A549 (cell line): ENCODE measurements around the gene CACNA1D. TPM values are rescaled to one million over a fixed set of nuclear protein-coding genes. Genes with fewer than 3 reads are reported as not detected.

Experiments
- ATAC-seq, 2 experiments: fragments of 200-7000 bp in 1 of 2; fragments of >200 bp in 1 of 2; cut with Nextera tagmentation in 1 of 2; cut with Tn5 transposase in 1 of 2; 3 replicates each; pipeline versions ENCODE4 v1.8.0 to v1.9.1; 2018 to 2020; ENCODE audit warnings: mild to moderate bottlenecking in 1 of 2, moderate library complexity in 1 of 2
- CTCF ChIA-PET: fragments of 300-600 bp; sonication (Branson Sonifier 250); formaldehyde crosslinking; extraction: SDS; loops from one replicate; lab custom pipeline; 2021; ENCODE audit warnings: antibody characterized with exemption, inconsistent platforms; lab: Yijun Ruan, JAX
- POLR2A ChIA-PET: fragments of 350-600 bp; formaldehyde crosslinking; extraction: SDS; loops from one replicate; lab custom pipeline; 2021; ENCODE audit warnings: antibody characterized with exemption, inconsistent platforms; lab: Yijun Ruan, JAX
- DNase-seq, 2 experiments: peaks; one replicate each; pipeline versions ENCODE4 v3.0.0 to v3.0.0-alpha.2; 2011 to 2016; ENCODE audit warnings: low read depth in 1 of 2, low spot score in 1 of 2
- FAIRE-seq: peaks from 2 replicates; lab custom pipeline; 2011; peaks lifted over from hg19 to GRCh38; lab: Jason Lieb, UNC
- H3K27ac ChIP-seq, 2 experiments: fragments of >200 bp; sonication (Bioruptor Twin); formaldehyde crosslinking; 3 replicates each; pipeline ENCODE4 v1.5.1; 2016 to 2017
- H3K4me1 ChIP-seq: fragments of >200 bp; sonication (Bioruptor Twin); formaldehyde crosslinking; 3 replicates; pipeline ENCODE4 v1.6.1; 2016
- H3K4me2 ChIP-seq: fragments of >200 bp; sonication (Bioruptor Twin); formaldehyde crosslinking; 3 replicates; pipeline ENCODE4 v1.6.1; 2016
- H3K4me3 ChIP-seq: fragments of >200 bp; sonication (Bioruptor Twin); formaldehyde crosslinking; 3 replicates; pipeline ENCODE4 v1.5.1; 2016
- H3K9me3 ChIP-seq: fragments of >200 bp; sonication (Bioruptor Twin); formaldehyde crosslinking; 3 replicates; pipeline ENCODE4 v1.6.1; 2016
- BHLHE40 ChIP-seq: IDR thresholded peaks from 2 replicates; pipeline ENCODE4 v1.6.1; 2012; ENCODE audit warnings: low read depth, low read length, inconsistent platforms
- CBX8 ChIP-seq: fragments of 200-600 bp; sonication (generic); IDR thresholded peaks from 2 replicates; pipeline ENCODE4 v1.6.1; 2016
- CEBPB ChIP-seq, 2 experiments: fragments of >200 bp in 1 of 2; sonication (Bioruptor Twin) in 1 of 2; formaldehyde crosslinking in 1 of 2; IDR thresholded peaks; 2 replicates each; pipeline ENCODE4 v1.6.1; 2012 to 2016
- EHF ChIP-seq: fragments of 250-450 bp; sonication (Bioruptor Pico); IDR thresholded peaks from 2 replicates; pipeline ENCODE4 v1.5.0; 2020; ENCODE audit warnings: mild to moderate bottlenecking
- EP300 ChIP-seq, 2 experiments: fragments of >200 bp; sonication (Bioruptor Twin); formaldehyde crosslinking; IDR thresholded peaks; 2 replicates in 1 of 2; 3 replicates in 1 of 2; pipeline ENCODE4 v1.6.1; 2016 to 2017
- HOXA7 ChIP-seq: fragments of 250-450 bp; sonication (Bioruptor Pico); IDR thresholded peaks from 2 replicates; pipeline ENCODE4 v1.5.0; 2020; ENCODE audit warnings: mild to moderate bottlenecking, moderate library complexity
- JUN ChIP-seq, 2 experiments: fragments of >200 bp; sonication (Bioruptor Twin); formaldehyde crosslinking; IDR thresholded peaks; 2 replicates in 1 of 2; 3 replicates in 1 of 2; pipeline ENCODE4 v1.6.1; 2016 to 2017
- JUNB ChIP-seq: fragments of >200 bp; sonication (Bioruptor Twin); formaldehyde crosslinking; IDR thresholded peaks from 2 replicates; pipeline ENCODE4 v1.6.1; 2016
- KDM5A ChIP-seq: fragments of 200-600 bp; sonication (generic); IDR thresholded peaks from 2 replicates; pipeline ENCODE4 v1.6.1; 2016; ENCODE audit warnings: antibody characterized with exemption, mild to moderate bottlenecking
- PHF8 ChIP-seq: fragments of 200-600 bp; sonication (generic); IDR thresholded peaks from 2 replicates; pipeline ENCODE4 v1.6.1; 2016; ENCODE audit warnings: low read depth, mild to moderate bottlenecking, antibody characterized with exemption, moderate library complexity, borderline replicate concordance
- POLR2AphosphoS2 ChIP-seq: conservative IDR thresholded peaks from 2 replicates; pipeline ENCODE4 v1.6.1; 2012; ENCODE audit warnings: low read length, improper control_type of control experiment, inconsistent platforms
- RAD21 ChIP-seq, 2 experiments: fragments of >200 bp in 1 of 2; sonication (Bioruptor Twin) in 1 of 2; formaldehyde crosslinking in 1 of 2; IDR thresholded peaks in 1 of 2; conservative IDR thresholded peaks in 1 of 2; 2 replicates in 1 of 2; 3 replicates in 1 of 2; pipeline ENCODE4 v1.6.1; 2012 to 2018; ENCODE audit warnings: inconsistent platforms in 1 of 2
- TFCP2L1 ChIP-seq: fragments of 250-450 bp; sonication (Bioruptor Pico); IDR thresholded peaks from 2 replicates; pipeline ENCODE4 v1.5.0; 2021; ENCODE audit warnings: mild to moderate bottlenecking
- ZFP36 ChIP-seq: fragments of 450-650 bp; IDR thresholded peaks from 2 replicates; pipeline ENCODE4 v1.6.1; 2014; ENCODE audit warnings: borderline replicate concordance; ENCODE audit not compliant: partially characterized antibody
- ZNF302 ChIP-seq: fragments of 250-450 bp; sonication (Bioruptor Pico); IDR thresholded peaks from 2 replicates; pipeline ENCODE4 v1.9.0; 2021; ENCODE audit warnings: inconsistent platforms, mild to moderate bottlenecking, moderate library complexity
- WGBS: methylation state at CpG from one replicate; pipeline ENCODE4 v1.1.6; 2017; ENCODE audit errors: missing lambda C conversion rate; 5-methylcytosine and 5-hydroxymethylcytosine counted together
- polyA plus RNA-seq, 4 experiments: library from polyadenylated mRNA; depleted of rRNA in 3 of 4; stranded (reverse); fragments of >200 nt; fragmentation: RNase III in 1 of 4; extraction: RNeasy Plus Mini Kit Qiagen cat#74134 plus additional on column Dnase treatment in 1 of 4; gene quantifications; 2 replicates in 3 of 4; 3 replicates in 1 of 4; pipeline ENCODE4 v1.2.3, GENCODE V29; 2011 to 2017
- TF ChIP-seq, protein P1 (sequence below): fragments of >200 bp; sonication (Bioruptor Twin); formaldehyde crosslinking; IDR thresholded peaks from 3 replicates; pipeline ENCODE4 v1.5.1; 2016
- TF ChIP-seq, protein P2 (sequence below): fragments of 200-600 bp; sonication (generic); IDR thresholded peaks from 2 replicates; pipeline ENCODE4 v1.6.1; 2016; ENCODE audit warnings: antibody characterized with exemption, mild to moderate bottlenecking, moderate library complexity
- TF ChIP-seq, protein P3 (sequence below): fragments of >200 bp; sonication (Bioruptor Twin); formaldehyde crosslinking; IDR thresholded peaks from 3 replicates; pipeline ENCODE4 v1.6.1; 2016
- TF ChIP-seq, protein P4 (sequence below): fragments of 250-450 bp; sonication (Bioruptor Pico); IDR thresholded peaks from 2 replicates; pipeline ENCODE4 v1.5.0; 2021; ENCODE audit warnings: mild to moderate bottlenecking, moderate library complexity, borderline replicate concordance

The CACNA1D gene
- polyA plus RNA-seq, 2 of the 4 experiments (the other 2 are of a cell fraction): 1.1 to 10.7 TPM

DNA sequence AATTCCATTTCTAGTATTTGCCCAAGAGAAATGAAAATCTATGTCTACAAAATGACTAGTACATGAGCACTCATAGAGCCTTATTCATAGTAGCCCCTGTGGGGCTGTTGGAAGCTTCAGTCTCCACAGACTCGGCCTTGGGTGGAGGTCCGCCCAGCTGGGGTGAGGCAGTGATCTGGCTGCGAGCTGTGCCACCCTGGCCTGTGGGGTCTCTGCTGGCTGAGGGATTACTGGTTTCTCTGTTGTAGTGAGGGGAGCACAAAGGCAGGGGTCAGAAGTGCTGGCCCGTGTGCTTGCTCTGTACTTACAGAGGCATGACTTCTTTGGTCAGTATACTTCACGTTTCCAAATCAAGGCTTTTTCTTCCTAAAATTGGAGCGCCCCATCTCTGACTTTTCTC, 193.7 kb downstream of the CACNA1D start (continued):
- TF ChIP-seq, protein P1, sequence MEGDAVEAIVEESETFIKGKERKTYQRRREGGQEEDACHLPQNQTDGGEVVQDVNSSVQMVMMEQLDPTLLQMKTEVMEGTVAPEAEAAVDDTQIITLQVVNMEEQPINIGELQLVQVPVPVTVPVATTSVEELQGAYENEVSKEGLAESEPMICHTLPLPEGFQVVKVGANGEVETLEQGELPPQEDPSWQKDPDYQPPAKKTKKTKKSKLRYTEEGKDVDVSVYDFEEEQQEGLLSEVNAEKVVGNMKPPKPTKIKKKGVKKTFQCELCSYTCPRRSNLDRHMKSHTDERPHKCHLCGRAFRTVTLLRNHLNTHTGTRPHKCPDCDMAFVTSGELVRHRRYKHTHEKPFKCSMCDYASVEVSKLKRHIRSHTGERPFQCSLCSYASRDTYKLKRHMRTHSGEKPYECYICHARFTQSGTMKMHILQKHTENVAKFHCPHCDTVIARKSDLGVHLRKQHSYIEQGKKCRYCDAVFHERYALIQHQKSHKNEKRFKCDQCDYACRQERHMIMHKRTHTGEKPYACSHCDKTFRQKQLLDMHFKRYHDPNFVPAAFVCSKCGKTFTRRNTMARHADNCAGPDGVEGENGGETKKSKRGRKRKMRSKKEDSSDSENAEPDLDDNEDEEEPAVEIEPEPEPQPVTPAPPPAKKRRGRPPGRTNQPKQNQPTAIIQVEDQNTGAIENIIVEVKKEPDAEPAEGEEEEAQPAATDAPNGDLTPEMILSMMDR: no peak
- TF ChIP-seq EP300 (IDR thresholded peaks at IDR 0.05) (no peak), POLR2AphosphoS2 (no peak), TFCP2L1 (CRISPR knock-in tag) (no peak)

DNA sequence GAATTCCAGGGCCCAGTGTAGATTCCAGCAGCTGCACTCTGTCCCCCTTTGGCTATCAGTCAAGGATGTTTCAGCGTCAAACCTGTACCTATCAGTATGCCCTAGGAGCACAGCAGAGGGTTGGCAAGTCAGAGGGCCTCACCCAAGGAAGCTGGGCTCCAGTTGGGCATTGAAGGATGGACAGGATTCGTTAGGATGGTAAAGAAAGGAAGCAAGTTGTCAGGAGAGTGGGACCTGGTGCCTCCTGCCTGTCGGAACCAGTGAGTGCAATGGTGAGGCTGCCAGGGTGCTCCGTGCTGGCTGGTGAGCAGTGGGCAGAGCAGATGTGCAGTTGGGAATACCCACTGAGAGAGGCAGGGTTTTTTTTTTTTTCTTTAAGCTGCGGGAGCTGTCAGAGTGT, 194.6 kb downstream of the CACNA1D start:
- peak in 1 of 2 experiments; percentile 11 for DNase-seq
- ChIA-PET CTCF (no interaction called here), POLR2A (no interaction called here)
- Histone ChIP-seq H3K4me1 (no peaks in the 10 kb centered on the region), H3K4me3 (no peak overlapping the region), H3K9me3 (no peaks in the 10 kb centered on the region), H3K27ac (no peak overlapping the region), H3K4me2 (no peak overlapping the region)
- WGBS: 35% methylated on average over 5 of the region's 5 CpGs
- TF ChIP-seq HOXA7: no peak
- TF ChIP-seq, protein P2, sequence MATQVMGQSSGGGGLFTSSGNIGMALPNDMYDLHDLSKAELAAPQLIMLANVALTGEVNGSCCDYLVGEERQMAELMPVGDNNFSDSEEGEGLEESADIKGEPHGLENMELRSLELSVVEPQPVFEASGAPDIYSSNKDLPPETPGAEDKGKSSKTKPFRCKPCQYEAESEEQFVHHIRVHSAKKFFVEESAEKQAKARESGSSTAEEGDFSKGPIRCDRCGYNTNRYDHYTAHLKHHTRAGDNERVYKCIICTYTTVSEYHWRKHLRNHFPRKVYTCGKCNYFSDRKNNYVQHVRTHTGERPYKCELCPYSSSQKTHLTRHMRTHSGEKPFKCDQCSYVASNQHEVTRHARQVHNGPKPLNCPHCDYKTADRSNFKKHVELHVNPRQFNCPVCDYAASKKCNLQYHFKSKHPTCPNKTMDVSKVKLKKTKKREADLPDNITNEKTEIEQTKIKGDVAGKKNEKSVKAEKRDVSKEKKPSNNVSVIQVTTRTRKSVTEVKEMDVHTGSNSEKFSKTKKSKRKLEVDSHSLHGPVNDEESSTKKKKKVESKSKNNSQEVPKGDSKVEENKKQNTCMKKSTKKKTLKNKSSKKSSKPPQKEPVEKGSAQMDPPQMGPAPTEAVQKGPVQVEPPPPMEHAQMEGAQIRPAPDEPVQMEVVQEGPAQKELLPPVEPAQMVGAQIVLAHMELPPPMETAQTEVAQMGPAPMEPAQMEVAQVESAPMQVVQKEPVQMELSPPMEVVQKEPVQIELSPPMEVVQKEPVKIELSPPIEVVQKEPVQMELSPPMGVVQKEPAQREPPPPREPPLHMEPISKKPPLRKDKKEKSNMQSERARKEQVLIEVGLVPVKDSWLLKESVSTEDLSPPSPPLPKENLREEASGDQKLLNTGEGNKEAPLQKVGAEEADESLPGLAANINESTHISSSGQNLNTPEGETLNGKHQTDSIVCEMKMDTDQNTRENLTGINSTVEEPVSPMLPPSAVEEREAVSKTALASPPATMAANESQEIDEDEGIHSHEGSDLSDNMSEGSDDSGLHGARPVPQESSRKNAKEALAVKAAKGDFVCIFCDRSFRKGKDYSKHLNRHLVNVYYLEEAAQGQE: no peak
- TF ChIP-seq ZNF302 (CRISPR knock-in tag): no peak
- no peak for TF ChIP-seq KDM5A
- TF ChIP-seq, protein P3, sequence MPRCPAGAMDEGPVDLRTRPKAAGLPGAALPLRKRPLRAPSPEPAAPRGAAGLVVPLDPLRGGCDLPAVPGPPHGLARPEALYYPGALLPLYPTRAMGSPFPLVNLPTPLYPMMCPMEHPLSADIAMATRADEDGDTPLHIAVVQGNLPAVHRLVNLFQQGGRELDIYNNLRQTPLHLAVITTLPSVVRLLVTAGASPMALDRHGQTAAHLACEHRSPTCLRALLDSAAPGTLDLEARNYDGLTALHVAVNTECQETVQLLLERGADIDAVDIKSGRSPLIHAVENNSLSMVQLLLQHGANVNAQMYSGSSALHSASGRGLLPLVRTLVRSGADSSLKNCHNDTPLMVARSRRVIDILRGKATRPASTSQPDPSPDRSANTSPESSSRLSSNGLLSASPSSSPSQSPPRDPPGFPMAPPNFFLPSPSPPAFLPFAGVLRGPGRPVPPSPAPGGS: no peak
- TF ChIP-seq, protein P1: no peak
- no peak for FAIRE-seq
- peak; percentile 47 to 58; a peak in 3 of 6 replicates for ATAC-seq

DNA sequence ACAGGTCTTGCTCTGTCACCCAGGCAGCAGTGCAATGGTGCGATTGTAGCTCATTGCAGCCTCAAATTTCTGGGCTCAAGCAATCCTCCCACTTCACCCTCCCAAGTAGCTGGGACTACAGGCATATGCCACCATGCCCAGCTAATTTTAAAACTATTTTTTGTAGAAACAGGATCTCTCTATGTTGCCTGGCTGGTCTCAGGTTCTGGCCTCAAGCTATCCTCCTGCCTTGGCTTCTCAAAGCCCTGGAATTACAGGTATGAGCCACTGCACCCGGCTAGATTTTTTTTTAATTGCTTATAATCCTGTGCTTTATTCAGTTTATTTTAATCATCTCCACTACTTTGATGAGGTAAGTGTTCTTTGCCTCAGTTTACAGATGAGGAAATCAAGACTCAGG, 195.3 kb downstream of the CACNA1D start:
- TF ChIP-seq EHF (CRISPR knock-in tag) (no peak), PHF8 (no peak), CEBPB (IDR thresholded peaks at IDR 0.05) (no peak), BHLHE40 (no peak), JUNB (no peak), JUN (IDR thresholded peaks at IDR 0.05) (no peak), CBX8 (no peak), RAD21 (conservative IDR thresholded peaks at IDR 0.05 in 1 of 2, IDR thresholded peaks at IDR 0.05 in 1 of 2) (no peak), ZFP36 (no peak)
- TF ChIP-seq, protein P4, sequence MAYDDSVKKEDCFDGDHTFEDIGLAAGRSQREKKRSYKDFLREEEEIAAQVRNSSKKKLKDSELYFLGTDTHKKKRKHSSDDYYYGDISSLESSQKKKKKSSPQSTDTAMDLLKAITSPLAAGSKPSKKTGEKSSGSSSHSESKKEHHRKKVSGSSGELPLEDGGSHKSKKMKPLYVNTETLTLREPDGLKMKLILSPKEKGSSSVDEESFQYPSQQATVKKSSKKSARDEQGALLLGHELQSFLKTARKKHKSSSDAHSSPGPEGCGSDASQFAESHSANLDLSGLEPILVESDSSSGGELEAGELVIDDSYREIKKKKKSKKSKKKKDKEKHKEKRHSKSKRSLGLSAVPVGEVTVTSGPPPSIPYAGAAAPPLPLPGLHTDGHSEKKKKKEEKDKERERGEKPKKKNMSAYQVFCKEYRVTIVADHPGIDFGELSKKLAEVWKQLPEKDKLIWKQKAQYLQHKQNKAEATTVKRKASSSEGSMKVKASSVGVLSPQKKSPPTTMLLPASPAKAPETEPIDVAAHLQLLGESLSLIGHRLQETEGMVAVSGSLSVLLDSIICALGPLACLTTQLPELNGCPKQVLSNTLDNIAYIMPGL: no peak
- TF ChIP-seq, protein P1: no peak
- TF ChIP-seq, protein P3: no peak
- FAIRE-seq: no peak
- ChIA-PET CTCF (no interaction called here), POLR2A (no interaction called here)
- ATAC-seq: no peak
- DNase-seq: no peak
- Histone ChIP-seq H3K4me3 (no peak overlapping the region), H3K4me2 (no peak overlapping the region), H3K4me1 (no peaks in the 10 kb centered on the region), H3K27ac (no peak overlapping the region), H3K9me3 (no peaks in the 10 kb centered on the region)
- 77% methylated on average over 2 of the region's 2 CpGs for WGBS
